Parathyroid adenoma (tissue), 2 donors: Measurements from ENCODE around the gene CDH12.
"Not testable (repeated sequence)": the region's sequence is repeated elsewhere in the genome, so short reads cannot be mapped to it uniquely, and the experiment has no call there.

ENCODE experiments used
- H2AFZ ChIP-seq: fragments of 300-600 bp; sonication (generic); one replicate; pipeline ENCODE4 v1.7.0; 2017; ENCODE audit warnings: antibody characterized with exemption, mild to moderate bottlenecking
- H3K27ac ChIP-seq: fragments of 300-600 bp; sonication (generic); one replicate; pipeline ENCODE4 v1.7.0; 2017
- H3K27me3 ChIP-seq: fragments of 300-600 bp; sonication (generic); one replicate; pipeline ENCODE4 v1.7.0; 2017; ENCODE audit warnings: low read length; ENCODE audit not compliant: control insufficient read depth, insufficient read depth
- H3K36me3 ChIP-seq: fragments of 300-600 bp; sonication (generic); one replicate; pipeline ENCODE4 v1.7.0; 2017; ENCODE audit warnings: low read length; ENCODE audit not compliant: control insufficient read depth, insufficient read depth
- H3K4me1 ChIP-seq: fragments of 300-600 bp; sonication (generic); one replicate; pipeline ENCODE4 v1.7.0; 2017; ENCODE audit warnings: control low read depth
- H3K4me2 ChIP-seq: fragments of 300-600 bp; sonication (generic); one replicate; pipeline ENCODE4 v1.7.0; 2017; ENCODE audit warnings: low read length
- H3K4me3 ChIP-seq: fragments of 300-600 bp; sonication (generic); one replicate; pipeline ENCODE4 v1.7.0; 2017; ENCODE audit warnings: low read depth, low read length
- H3K79me2 ChIP-seq: fragments of 300-600 bp; sonication (generic); one replicate; pipeline ENCODE4 v1.7.0; 2017; ENCODE audit warnings: control low read depth
- H3K9ac ChIP-seq: fragments of 300-600 bp; sonication (generic); one replicate; pipeline ENCODE4 v1.7.0; 2017; ENCODE audit warnings: mild to moderate bottlenecking
- H3K9me3 ChIP-seq: fragments of 300-600 bp; sonication (generic); one replicate; pipeline ENCODE4 v1.7.0; 2017; ENCODE audit warnings: low read length; ENCODE audit not compliant: control insufficient read depth
- CTCF ChIP-seq: fragments of 300-600 bp; sonication (generic); IDR thresholded peaks from one replicate; pipeline ENCODE4 v1.7.0; 2017; ENCODE audit warnings: antibody characterized with exemption, mild to moderate bottlenecking
- donor health status: primary hyperparathyroidism.

CDH12 gene

GRCh38 chr5:22319798-22320197, 533.3 kb downstream of the CDH12 start:
- Histone ChIP-seq H3K4me3 (no peak overlapping the region), H3K79me2 (no peaks in the 10 kb centered on the region), H3K4me1 (no peaks in the 10 kb centered on the region), H3K27ac (no peak overlapping the region), H3K9me3 (no peaks in the 10 kb centered on the region), H3K4me2 (no peak overlapping the region), H3K36me3 (no peaks in the 10 kb centered on the region), H3K27me3 (no peaks in the 10 kb centered on the region), H2AFZ (no peak overlapping the region), H3K9ac (no peak overlapping the region)
- no peak for TF ChIP-seq CTCF

- no peak overlapping the region for H2AFZ ChIP-seq
- no peaks in the 10 kb centered on the region for H3K79me2 ChIP-seq
- H3K4me1 ChIP-seq: no peaks in the 10 kb centered on the region
- H3K27me3 ChIP-seq: no peaks in the 10 kb centered on the region
- no peaks in the 10 kb centered on the region for H3K9me3 ChIP-seq
- no peak overlapping the region for H3K27ac ChIP-seq
- TF ChIP-seq CTCF: no peak
- no peak overlapping the region for H3K4me2 ChIP-seq
- H3K36me3 ChIP-seq: no peaks in the 10 kb centered on the region
- no peak overlapping the region for H3K9ac ChIP-seq
- H3K4me3 ChIP-seq: no peak overlapping the region
Measured at GRCh38 chr5:22316294-22316693, 536.9 kb downstream of the CDH12 start.

GRCh38 chr5:22315052-22315451, 538.1 kb downstream of the CDH12 start:
- H3K4me1 ChIP-seq, H3K36me3 ChIP-seq, H3K79me2 ChIP-seq, H2AFZ ChIP-seq, H3K27me3 ChIP-seq, H3K9me3 ChIP-seq, H3K4me3 ChIP-seq, H3K9ac ChIP-seq, H3K4me2 ChIP-seq, H3K27ac ChIP-seq: not testable (repeated sequence)

GRCh38 chr5:22314548-22314947, 538.6 kb downstream of the CDH12 start:
- no peaks in the 10 kb centered on the region for H3K27me3 ChIP-seq
- H3K4me2 ChIP-seq: no peak overlapping the region
- TF ChIP-seq CTCF: no peak
- no peak overlapping the region for H3K9ac ChIP-seq
- H3K4me1 ChIP-seq: no peaks in the 10 kb centered on the region
- H3K36me3 ChIP-seq: no peaks in the 10 kb centered on the region
- no peak overlapping the region for H2AFZ ChIP-seq
- H3K79me2 ChIP-seq: no peaks in the 10 kb centered on the region
- H3K9me3 ChIP-seq: no peaks in the 10 kb centered on the region
- no peak overlapping the region for H3K4me3 ChIP-seq
- no peak overlapping the region for H3K27ac ChIP-seq

GRCh38 chr5:22306011-22306410, 547.1 kb downstream of the CDH12 start:
- Histone ChIP-seq H3K79me2 (no peaks in the 10 kb centered on the region), H3K27ac (no peak overlapping the region), H3K4me1 (no peaks in the 10 kb centered on the region), H2AFZ (no peak overlapping the region), H3K36me3 (no peaks in the 10 kb centered on the region), H3K9me3 (no peaks in the 10 kb centered on the region), H3K4me3 (no peak overlapping the region), H3K27me3 (no peaks in the 10 kb centered on the region), H3K9ac (no peak overlapping the region), H3K4me2 (no peak overlapping the region)
- no peak for TF ChIP-seq CTCF
